HEK293T (cell line): Measurements from ENCODE around the gene PIP4K2B.

Source experiments
- ELF4 ChIP-seq: fragments of 450-650 bp; IDR thresholded peaks from 2 replicates; pipeline ENCODE4 v1.6.1; 2017; ENCODE audit warnings: antibody characterized with exemption
- LEF1 ChIP-seq: fragments of 450-650 bp; IDR thresholded peaks from 2 replicates; pipeline ENCODE4 v1.6.1; 2017; ENCODE audit warnings: mild to moderate bottlenecking, borderline replicate concordance
- TARDBP ChIP-seq: fragments of 450-650 bp; IDR thresholded peaks from 2 replicates; pipeline ENCODE4 v1.6.1; 2016

GRCh38 chr17:38746004-38746848, 53.1 kb downstream of the PIP4K2B start:
- TF ChIP-seq ELF4: no peak
- no peak for TF ChIP-seq LEF1
- no peak for TF ChIP-seq TARDBP
